ENCODE results near the gene NFKBIE. TPM values are rescaled to one million over a fixed set of nuclear protein-coding genes. Genes with fewer than 3 reads are reported as not detected.

The NFKBIE gene
- total RNA-seq, 1 experiment from 2014 or later = 7.4 TPM

GRCh38 chr6:44294832-44295791, 29.8 kb upstream of the NFKBIE start:
- H4K20me1 ChIP-seq (ENCODE audit: low read length) = no peaks in the 10 kb centered on the region

GRCh38 chr6:44292661-44293365, 27.5 kb upstream of the NFKBIE start:
- POLR2A ChIA-PET (ENCODE audit: unreplicated experiment) = no interaction called here
- CTCF ChIA-PET = no interaction called here

More at GRCh38 chr6:44294832-44295791, 29.8 kb upstream of the NFKBIE start:
- no peak overlapping the region for H3K4me2 ChIP-seq (ENCODE audit: low read length)
- DNase-seq (no peak), ATAC-seq (no peak)
- H3K4me3 ChIP-seq (ENCODE audit: low read length) = no peak overlapping the region
- no peaks in the 10 kb centered on the region for H3K36me3 ChIP-seq (ENCODE audit: low read depth, low read length)
- no peak overlapping the region for H3K27ac ChIP-seq (ENCODE audit: low read length)
- intact Hi-C loops (cut with micrococcal nuclease) = no loop called here
- H3K4me1 ChIP-seq (ENCODE audit: insufficient read depth, low read length) = no peaks in the 10 kb centered on the region
- TF ChIP-seq EZH2phosphoT487 (IDR thresholded peaks at IDR 0.05; ENCODE audit: borderline replicate concordance, low read length) = no peak
- TF ChIP-seq CTCF (conservative IDR thresholded peaks at IDR 0.05; ENCODE audit: low read depth, low read length) = no peak
- TF ChIP-seq EZH2 (IDR thresholded peaks at IDR 0.05; ENCODE audit: low read length, unreplicated experiment) = no peak
- no peaks in the 10 kb centered on the region for H3F3A ChIP-seq (ENCODE audit: low read length, unreplicated experiment)
- no peaks in the 10 kb centered on the region for H3K79me2 ChIP-seq (ENCODE audit: low read length)
- H3K9me2 ChIP-seq (replicated peaks; ENCODE audit: low read length) = no peaks in the 10 kb centered on the region
- no peak overlapping the region for H3K9ac ChIP-seq (ENCODE audit: low read length)
- POLR2A ChIA-PET (ENCODE audit: unreplicated experiment) = no interaction called here
- H3K9me3 ChIP-seq (ENCODE audit: low read length) = no peaks in the 10 kb centered on the region
- H3K27me3 ChIP-seq (ENCODE audit: low read length) = peaks cover 48% of the 10 kb centered on the region
- BruUV-seq (replicated peaks) = no TSS peak
- no peak overlapping the region for H2AFZ ChIP-seq (ENCODE audit: low read length)
- CTCF ChIA-PET = no interaction called here

More at GRCh38 chr6:44292661-44293365, 27.5 kb upstream of the NFKBIE start:
- H3K9me3 ChIP-seq (ENCODE audit: low read length) = no peaks in the 10 kb centered on the region
- no peak overlapping the region for H3K4me2 ChIP-seq (ENCODE audit: low read length)
- no peaks in the 10 kb centered on the region for H4K20me1 ChIP-seq (ENCODE audit: low read length)
- DNase-seq (no peak), ATAC-seq (no peak)
- no peaks in the 10 kb centered on the region for H3K9me2 ChIP-seq (replicated peaks; ENCODE audit: low read length)
- H2AFZ ChIP-seq (ENCODE audit: low read length) = no peak overlapping the region
- H3K27me3 ChIP-seq (ENCODE audit: low read length) = peaks cover 59% of the 10 kb centered on the region
- no peak overlapping the region for H3K4me3 ChIP-seq (ENCODE audit: low read length)
- no peak overlapping the region for H3K9ac ChIP-seq (ENCODE audit: low read length)
- intact Hi-C loops (cut with micrococcal nuclease) = no loop called here
- no peaks in the 10 kb centered on the region for H3F3A ChIP-seq (ENCODE audit: low read length, unreplicated experiment)
- H3K36me3 ChIP-seq (ENCODE audit: low read depth, low read length) = no peaks in the 10 kb centered on the region
- TF ChIP-seq CTCF (conservative IDR thresholded peaks at IDR 0.05; ENCODE audit: low read depth, low read length) = no peak
- TF ChIP-seq EZH2 (IDR thresholded peaks at IDR 0.05; ENCODE audit: low read length, unreplicated experiment) = no peak
- TF ChIP-seq EZH2phosphoT487 (IDR thresholded peaks at IDR 0.05; ENCODE audit: borderline replicate concordance, low read length) = no peak
- no peaks in the 10 kb centered on the region for H3K4me1 ChIP-seq (ENCODE audit: insufficient read depth, low read length)
- no TSS peak for BruUV-seq (replicated peaks)
- H3K79me2 ChIP-seq (ENCODE audit: low read length) = no peaks in the 10 kb centered on the region
- no peak overlapping the region for H3K27ac ChIP-seq (ENCODE audit: low read length)
